Fibroblast of mammary gland (primary cell): ENCODE data around the gene IL1R2.
A peak's percentile ranks its signal among the peaks of the same experiment; 100 is the strongest.

Source experiments
- DNase-seq: peaks from one replicate; pipeline ENCODE4 v3.0.0-alpha.2; 2010; ENCODE audit warnings: low read depth
- H3K4me3 ChIP-seq: 2 replicates; pipeline ENCODE4 v1.5.1; 2011; ENCODE audit warnings: low read depth, mild to moderate bottlenecking, low read length, moderate library complexity; ENCODE audit not compliant: control insufficient read depth
- CTCF ChIP-seq: conservative IDR thresholded peaks from 2 replicates; pipeline ENCODE4 v1.5.1; 2011; ENCODE audit warnings: low read depth, low read length, inconsistent platforms; ENCODE audit not compliant: control insufficient read depth, insufficient read depth

Gene IL1R2

GRCh38 chr2:101995019-101995418, 3.3 kb downstream of the IL1R2 start:
- no peak for DNase-seq
- H3K4me3 ChIP-seq: no peak overlapping the region
- no peak for TF ChIP-seq CTCF

GRCh38 chr2:101995804-101996203, 4.0 kb downstream of the IL1R2 start:
- TF ChIP-seq CTCF: no peak
- no peak overlapping the region for H3K4me3 ChIP-seq
- no peak for DNase-seq

- no peak for TF ChIP-seq CTCF
- no peak for DNase-seq
- H3K4me3 ChIP-seq: no peak overlapping the region
These were observed 6.8 kb downstream of the IL1R2 start for GRCh38 chr2:101998556-101998895.

GRCh38 chr2:101998896-101999789, 7.4 kb downstream of the IL1R2 start:
- H3K4me3 ChIP-seq: no peak overlapping the region
- TF ChIP-seq CTCF: no peak
- peak; percentile 53 for DNase-seq

- no peak for DNase-seq
- TF ChIP-seq CTCF: no peak
- H3K4me3 ChIP-seq: no peak overlapping the region
These were observed 8.3 kb downstream of the IL1R2 start for GRCh38 chr2:102000012-102000411.

- DNase-seq: no peak
- no peak for TF ChIP-seq CTCF
- no peak overlapping the region for H3K4me3 ChIP-seq
These were observed 9.3 kb downstream of the IL1R2 start for GRCh38 chr2:102000813-102001766.
